ENCODE data around the gene KIF25. TPM values are rescaled to one million over a fixed set of nuclear protein-coding genes. Genes with fewer than 3 reads are reported as not detected.

The KIF25 gene
- total RNA-seq, 2 experiments from 2014 or later: not detected

DNA sequence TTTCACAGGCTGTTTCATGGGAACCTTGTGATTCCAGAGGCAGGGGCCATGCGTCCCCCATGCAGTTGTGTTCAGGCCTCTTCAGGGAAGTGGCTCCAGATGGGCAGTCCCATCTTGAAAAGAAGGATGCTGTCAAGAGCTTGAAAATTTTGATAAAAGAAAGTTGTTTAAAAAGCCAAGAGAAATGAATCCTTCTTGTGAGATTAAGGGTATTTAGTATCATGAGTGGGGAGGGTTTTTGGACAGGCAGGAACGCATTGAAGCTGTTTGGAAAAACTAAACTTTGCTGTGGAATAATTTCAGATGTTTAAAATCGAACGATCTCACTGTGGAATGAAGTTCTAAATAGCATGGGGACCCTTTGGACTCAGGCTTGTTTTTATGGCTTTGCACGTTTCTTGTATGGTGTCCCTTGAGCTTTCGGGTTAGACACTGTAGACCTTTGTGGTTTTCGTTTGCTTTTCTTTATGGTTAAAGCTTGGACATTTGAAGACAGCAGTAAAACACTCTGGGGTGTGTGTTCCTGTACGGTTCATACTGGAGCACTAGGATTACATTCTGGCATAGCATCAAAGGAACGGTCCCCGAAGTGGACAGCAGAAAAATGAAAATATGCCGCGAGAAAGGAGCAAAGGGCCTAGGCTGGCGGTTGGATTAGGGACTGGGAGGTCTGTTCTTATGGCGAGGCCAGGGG lies 18.2 kb downstream of the KIF25 start:
- CTCF ChIA-PET: no interaction called here
- peaks cover 6% of the 10 kb centered on the region for H3K27me3 Mint-ChIP-seq
- H3K27ac Mint-ChIP-seq: no peak overlapping the region

DNA sequence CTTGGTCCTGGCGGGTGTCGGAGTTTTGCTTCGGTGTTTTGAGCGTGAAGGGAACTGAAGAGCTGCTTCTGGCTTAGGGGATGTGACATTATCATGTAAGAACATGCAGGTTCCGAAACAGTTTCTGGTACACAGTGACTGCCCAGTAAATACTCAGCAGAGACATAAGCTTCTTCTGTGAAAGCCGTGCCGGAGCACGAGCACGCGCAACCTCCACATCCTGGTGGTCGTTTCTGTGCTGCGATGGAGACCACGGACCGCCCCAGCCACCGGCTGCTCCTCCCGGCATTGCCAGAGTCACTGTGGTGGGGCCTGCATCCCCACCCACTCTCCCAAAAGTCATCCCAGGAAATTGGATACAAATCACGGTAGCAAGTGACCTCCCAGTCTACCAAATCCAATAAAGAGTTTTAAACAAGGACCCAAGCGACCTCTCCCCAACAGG lies 18.7 kb downstream of the KIF25 start:
- ATAC-seq (no peak), DNase-seq (no peak)
- Mint-ChIP-seq H3K9me3 (peaks cover 11% of the 10 kb centered on the region), H3K27me3 (peaks cover 6% of the 10 kb centered on the region), H3K4me3 (no peak overlapping the region), H3K36me3 (ENCODE audit: low read depth) (peaks cover 2% of the 10 kb centered on the region), H3K4me1 (ENCODE audit: low read depth) (no peaks in the 10 kb centered on the region), H3K27ac (no peak overlapping the region)
- CTCF ChIA-PET: no interaction called here
- TF ChIP-seq, protein P1, sequence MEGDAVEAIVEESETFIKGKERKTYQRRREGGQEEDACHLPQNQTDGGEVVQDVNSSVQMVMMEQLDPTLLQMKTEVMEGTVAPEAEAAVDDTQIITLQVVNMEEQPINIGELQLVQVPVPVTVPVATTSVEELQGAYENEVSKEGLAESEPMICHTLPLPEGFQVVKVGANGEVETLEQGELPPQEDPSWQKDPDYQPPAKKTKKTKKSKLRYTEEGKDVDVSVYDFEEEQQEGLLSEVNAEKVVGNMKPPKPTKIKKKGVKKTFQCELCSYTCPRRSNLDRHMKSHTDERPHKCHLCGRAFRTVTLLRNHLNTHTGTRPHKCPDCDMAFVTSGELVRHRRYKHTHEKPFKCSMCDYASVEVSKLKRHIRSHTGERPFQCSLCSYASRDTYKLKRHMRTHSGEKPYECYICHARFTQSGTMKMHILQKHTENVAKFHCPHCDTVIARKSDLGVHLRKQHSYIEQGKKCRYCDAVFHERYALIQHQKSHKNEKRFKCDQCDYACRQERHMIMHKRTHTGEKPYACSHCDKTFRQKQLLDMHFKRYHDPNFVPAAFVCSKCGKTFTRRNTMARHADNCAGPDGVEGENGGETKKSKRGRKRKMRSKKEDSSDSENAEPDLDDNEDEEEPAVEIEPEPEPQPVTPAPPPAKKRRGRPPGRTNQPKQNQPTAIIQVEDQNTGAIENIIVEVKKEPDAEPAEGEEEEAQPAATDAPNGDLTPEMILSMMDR (IDR thresholded peaks at IDR 0.05): no peak
- POLR2A ChIA-PET: no interaction called here
- intact Hi-C loops (cut with micrococcal nuclease): no loop called here

More for the DNA sequence above, 18.2 kb downstream of the KIF25 start:
- POLR2A ChIA-PET: no interaction called here
- H3K4me3 Mint-ChIP-seq: no peak overlapping the region
- no peaks in the 10 kb centered on the region for H3K4me1 Mint-ChIP-seq (ENCODE audit: low read depth)
- TF ChIP-seq, protein P1 (IDR thresholded peaks at IDR 0.05): no peak
- ATAC-seq (no peak), DNase-seq (no peak)
- peaks cover 14% of the 10 kb centered on the region for H3K9me3 Mint-ChIP-seq
- intact Hi-C loops (cut with micrococcal nuclease): no loop called here
- peaks cover 2% of the 10 kb centered on the region for H3K36me3 Mint-ChIP-seq (ENCODE audit: low read depth)

DNA sequence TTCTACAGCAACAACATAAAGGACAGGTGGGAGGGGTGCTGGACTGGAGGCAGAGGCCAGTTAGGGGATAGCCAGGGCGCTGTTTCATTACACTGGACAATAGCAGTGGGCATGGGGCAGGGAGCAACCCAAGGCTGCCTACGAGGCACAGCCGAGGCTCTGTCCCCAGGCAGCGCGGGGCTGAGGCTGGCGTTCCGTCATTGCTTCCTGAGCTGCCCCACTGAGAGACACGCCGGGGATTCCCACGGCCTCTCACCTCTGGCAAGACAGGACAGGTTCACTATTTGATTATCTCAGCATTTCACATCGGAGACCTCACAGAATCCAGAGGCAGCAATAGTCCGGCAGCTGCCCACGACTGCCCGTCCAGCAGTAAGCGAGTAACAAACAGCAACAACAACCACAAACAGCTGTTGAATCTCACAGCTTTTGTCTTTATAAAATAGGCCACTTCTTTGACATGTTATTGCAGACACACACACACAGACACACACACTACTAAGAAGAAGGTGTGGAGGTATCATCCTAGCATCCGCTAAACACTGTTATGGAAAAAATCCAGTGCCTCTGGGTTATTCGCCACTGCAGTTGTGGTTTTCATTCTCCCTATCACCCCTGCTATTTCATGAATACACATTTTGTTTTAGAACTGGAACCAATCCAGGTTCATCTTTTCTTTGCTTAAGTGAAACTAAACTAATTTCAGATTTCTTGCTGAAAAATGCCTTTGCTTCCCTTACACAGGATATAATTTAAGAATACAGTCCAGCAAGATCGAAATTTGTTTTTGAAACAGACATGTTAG lies 19.5 kb downstream of the KIF25 start:
- H3K27me3 Mint-ChIP-seq: peaks cover 6% of the 10 kb centered on the region
- intact Hi-C loops (cut with micrococcal nuclease): no loop called here
- no peak overlapping the region for H3K27ac Mint-ChIP-seq
- CTCF ChIA-PET: no interaction called here
- no peak overlapping the region for H3K4me3 Mint-ChIP-seq
- ATAC-seq: no peak
- H3K36me3 Mint-ChIP-seq (ENCODE audit: low read depth): no peaks in the 10 kb centered on the region
- DNase-seq: no peak
- peaks cover 6% of the 10 kb centered on the region for H3K9me3 Mint-ChIP-seq
- POLR2A ChIA-PET: no interaction called here
- H3K4me1 Mint-ChIP-seq (ENCODE audit: low read depth): no peaks in the 10 kb centered on the region
- TF ChIP-seq, protein P1 (IDR thresholded peaks at IDR 0.05): no peak

DNA sequence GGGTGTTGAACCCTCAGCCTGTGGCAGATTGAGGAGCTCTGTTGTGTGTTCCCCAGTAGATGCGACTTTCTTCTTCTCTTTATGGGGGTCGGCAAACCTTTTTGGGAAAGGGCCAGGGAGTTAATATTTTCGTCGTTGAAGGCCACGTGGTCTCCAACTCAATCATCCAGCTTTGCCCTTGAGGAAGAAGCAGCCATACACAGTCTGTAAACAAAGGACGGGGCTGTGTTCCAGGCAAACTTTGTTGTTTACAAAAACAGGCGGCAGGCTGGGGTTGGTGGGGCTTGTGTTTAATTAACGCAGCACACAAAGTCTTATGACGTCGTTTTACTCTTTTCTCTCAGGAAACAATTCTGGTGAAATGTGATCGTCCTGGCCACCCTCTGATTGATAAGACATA lies 20.2 kb downstream of the KIF25 start:
- ATAC-seq (no peak), DNase-seq (no peak)
- TF ChIP-seq, protein P1 (IDR thresholded peaks at IDR 0.05): no peak
- Mint-ChIP-seq H3K36me3 (ENCODE audit: low read depth) (no peaks in the 10 kb centered on the region), H3K9me3 (no peaks in the 10 kb centered on the region), H3K4me1 (ENCODE audit: low read depth) (no peaks in the 10 kb centered on the region), H3K27ac (no peak overlapping the region), H3K27me3 (peaks cover 6% of the 10 kb centered on the region), H3K4me3 (no peak overlapping the region)
- intact Hi-C loops (cut with micrococcal nuclease): no loop called here
- POLR2A ChIA-PET: no interaction called here
- CTCF ChIA-PET: no interaction called here

DNA sequence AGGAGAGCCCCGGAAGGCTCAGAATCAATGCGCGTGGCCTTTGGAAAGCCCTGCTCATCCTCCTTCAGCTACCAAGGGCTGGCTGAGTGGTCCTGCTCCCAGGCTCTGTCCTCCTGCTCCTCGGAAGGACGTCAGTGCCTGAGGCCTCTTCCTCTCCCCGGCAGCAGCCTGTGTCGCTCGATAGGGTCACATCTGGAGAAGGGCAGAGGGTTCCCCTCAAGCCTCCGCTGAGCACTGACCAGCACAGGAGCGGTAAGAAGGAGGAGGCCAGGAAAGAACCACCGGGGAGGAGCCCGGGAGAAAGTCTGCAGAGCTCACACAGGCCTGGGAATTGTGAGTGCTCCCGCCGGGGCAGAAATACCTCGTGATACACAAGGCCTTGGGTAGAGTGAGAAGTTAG lies 21.2 kb downstream of the KIF25 start:
- ChIA-PET POLR2A (no interaction called here), CTCF (no interaction called here)
- DNase-seq (no peak), ATAC-seq (no peak)
- no peaks in the 10 kb centered on the region for H3K4me1 Mint-ChIP-seq (ENCODE audit: low read depth)
- TF ChIP-seq, protein P1 (IDR thresholded peaks at IDR 0.05): no peak
- no peak overlapping the region for H3K4me3 Mint-ChIP-seq
- intact Hi-C loops (cut with micrococcal nuclease): no loop called here
- H3K36me3 Mint-ChIP-seq (ENCODE audit: low read depth): no peaks in the 10 kb centered on the region
- no peaks in the 10 kb centered on the region for H3K9me3 Mint-ChIP-seq
- H3K27me3 Mint-ChIP-seq: peaks cover 6% of the 10 kb centered on the region
- no peak overlapping the region for H3K27ac Mint-ChIP-seq

Data from activated CD8-positive, alpha-beta T cell treated with anti-CD3 and anti-CD28 coated beads for 36 hours (primary cell).